Stimulated activated CD8-positive, alpha-beta memory T cell treated with anti-CD3 and anti-CD28 coated beads, Interleukin-4, amount 100 ng/mL, for 48 hours (primary cell): Measurements from ENCODE around the gene FXN.
A peak's percentile ranks its signal among the peaks of the same experiment; 100 is the strongest.
"Not testable (repeated sequence)": the region's sequence is repeated elsewhere in the genome, so short reads cannot be mapped to it uniquely, and the experiment has no call there.

Experiments used
- DNase-seq: peaks from one replicate; pipeline ENCODE4 v3.0.0-alpha.2; 2020

Gene FXN

DNA sequence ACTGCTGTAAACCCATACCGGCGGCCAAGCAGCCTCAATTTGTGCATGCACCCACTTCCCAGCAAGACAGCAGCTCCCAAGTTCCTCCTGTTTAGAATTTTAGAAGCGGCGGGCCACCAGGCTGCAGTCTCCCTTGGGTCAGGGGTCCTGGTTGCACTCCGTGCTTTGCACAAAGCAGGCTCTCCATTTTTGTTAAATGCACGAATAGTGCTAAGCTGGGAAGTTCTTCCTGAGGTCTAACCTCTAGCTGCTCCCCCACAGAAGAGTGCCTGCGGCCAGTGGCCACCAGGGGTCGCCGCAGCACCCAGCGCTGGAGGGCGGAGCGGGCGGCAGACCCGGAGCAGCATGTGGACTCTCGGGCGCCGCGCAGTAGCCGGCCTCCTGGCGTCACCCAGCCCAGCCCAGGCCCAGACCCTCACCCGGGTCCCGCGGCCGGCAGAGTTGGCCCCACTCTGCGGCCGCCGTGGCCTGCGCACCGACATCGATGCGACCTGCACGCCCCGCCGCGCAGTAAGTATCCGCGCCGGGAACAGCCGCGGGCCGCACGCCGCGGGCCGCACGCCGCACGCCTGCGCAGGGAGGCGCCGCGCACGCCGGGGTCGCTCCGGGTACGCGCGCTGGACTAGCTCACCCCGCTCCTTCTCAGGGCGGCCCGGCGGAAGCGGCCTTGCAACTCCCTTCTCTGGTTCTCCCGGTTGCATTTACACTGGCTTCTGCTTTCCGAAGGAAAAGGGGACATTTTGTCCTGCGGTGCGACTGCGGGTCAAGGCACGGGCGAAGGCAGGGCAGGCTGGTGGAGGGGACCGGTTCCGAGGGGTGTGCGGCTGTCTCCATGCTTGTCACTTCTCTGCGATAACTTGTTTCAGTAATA is at the start of gene FXN:
Gene FXN (plus strand): TSS at position 315 of the 871 bp plus-strand sequence. CDS start 31 bp downstream, at position 346.
- peak; percentile 89 for DNase-seq

DNA sequence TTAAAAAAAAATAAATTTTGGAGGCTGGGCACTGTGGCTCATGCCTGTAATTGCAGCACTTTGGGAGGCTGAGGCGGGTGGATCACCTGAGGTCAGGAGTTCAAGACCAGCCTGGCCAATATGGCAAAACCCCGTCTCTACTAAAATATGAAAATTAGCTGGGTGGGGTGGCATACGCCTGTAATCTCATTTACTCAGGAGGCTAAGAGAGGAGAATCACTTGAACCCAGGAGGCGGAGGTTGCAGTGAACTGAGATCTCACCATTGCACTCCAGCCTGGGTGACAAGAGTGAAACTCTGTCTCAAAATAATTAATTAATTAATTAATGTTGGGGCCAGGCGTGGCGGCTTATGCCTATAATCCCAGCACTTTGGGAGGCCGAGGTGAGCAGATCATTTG is 48.6 kb upstream of the FXN start:
- DNase-seq = not testable (repeated sequence)

DNA sequence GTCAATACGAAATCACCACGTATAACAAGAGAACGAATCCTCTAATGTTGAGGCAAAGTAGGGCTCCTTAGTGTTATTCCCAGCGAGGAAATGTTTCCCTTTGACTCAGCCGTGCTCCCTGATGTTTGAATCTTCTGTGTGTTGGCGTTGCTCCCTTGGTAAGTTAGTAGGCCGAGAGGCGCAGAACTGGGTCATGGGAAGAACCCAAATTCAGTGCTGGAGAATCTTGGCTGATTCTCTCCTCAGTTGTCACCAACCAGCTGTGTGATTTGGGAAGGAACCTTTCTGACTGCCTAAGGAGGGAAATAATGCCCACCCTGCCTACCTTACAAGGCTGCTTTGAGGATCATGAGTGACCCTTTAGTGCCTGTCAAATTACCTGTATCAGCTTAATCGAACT is 44.1 kb upstream of the FXN start:
- DNase-seq = no peak

DNA sequence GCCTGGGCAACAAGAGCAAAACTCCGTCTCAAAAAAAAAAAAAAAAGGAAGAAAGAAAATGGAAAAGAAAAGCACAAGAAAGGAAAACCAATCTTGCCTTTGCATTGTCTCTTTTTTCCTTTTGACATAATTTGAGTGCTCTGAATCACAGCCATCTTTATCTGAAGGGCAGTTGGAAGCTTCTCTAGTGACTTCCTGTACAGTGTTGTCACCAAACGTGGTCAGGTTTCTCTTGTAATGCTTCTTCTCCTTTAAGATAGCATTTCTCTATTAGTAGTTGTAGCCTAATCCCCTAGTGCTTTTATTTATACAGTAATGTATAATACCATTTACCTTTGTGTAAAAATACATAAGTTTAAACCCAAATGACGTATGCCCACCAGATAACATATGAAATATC is 39.8 kb upstream of the FXN start:
- no peak for DNase-seq

DNA sequence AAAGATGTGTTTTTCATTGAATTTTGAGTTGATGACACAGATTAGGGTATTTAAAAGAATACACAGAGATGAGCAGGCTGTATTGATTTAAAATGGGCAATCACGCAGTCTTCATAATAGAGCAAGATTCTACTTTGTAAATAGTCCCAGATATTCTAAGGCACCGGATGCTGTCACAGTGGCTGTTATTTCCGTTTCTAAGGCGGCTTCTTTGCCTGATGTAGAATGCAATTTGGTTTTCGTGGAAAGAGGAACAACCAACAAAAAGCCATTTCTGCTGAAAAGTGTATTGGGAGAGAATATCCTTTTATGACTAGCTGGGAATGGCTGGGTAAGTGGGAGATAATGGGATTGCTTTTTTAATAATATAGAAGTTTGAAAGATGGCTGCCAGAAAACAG is 39.1 kb upstream of the FXN start:
- no peak for DNase-seq

DNA sequence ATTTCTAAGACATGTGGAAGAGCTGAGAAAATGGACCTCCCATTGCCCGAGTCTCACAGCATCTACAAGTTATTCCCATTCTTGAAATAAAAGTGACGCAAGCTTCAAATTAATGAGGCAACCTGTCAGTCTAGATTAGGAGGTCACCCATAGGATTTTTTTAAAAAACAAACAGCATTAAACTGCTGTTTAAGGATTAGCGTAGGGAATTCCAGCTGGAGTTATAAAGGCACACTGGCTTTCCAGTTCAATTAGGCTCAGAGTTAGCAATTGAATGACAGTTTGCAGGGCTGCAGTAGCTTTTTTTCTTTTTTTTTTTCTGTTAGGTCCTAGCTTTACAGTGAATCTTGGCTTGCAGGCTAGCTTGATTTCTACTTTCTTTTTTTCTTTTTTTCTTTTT is 37.9 kb upstream of the FXN start:
- DNase-seq = no peak

DNA sequence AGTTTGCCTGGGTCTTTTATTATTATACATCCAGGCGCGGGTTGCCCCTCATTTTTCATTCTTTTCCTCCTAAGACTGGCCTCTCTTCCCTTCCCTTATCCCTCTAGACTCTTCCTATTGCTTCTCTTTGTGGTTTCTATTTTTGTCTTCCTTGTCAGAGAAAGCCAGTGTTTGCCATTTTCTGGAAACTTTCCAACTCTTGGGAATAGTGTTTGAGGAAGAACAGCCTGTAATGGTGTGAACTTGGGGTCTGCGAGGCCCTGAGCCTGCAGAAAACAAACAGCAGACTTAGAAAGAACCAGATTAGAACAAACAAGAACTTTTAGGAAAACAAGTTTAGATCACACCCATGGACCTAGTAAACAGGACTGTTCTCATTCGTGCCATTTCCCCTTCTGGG is 37.2 kb upstream of the FXN start:
- no peak for DNase-seq

GRCh38 chr9:68998812-68999211 is 36.7 kb upstream of the FXN start:
- no peak for DNase-seq

DNA sequence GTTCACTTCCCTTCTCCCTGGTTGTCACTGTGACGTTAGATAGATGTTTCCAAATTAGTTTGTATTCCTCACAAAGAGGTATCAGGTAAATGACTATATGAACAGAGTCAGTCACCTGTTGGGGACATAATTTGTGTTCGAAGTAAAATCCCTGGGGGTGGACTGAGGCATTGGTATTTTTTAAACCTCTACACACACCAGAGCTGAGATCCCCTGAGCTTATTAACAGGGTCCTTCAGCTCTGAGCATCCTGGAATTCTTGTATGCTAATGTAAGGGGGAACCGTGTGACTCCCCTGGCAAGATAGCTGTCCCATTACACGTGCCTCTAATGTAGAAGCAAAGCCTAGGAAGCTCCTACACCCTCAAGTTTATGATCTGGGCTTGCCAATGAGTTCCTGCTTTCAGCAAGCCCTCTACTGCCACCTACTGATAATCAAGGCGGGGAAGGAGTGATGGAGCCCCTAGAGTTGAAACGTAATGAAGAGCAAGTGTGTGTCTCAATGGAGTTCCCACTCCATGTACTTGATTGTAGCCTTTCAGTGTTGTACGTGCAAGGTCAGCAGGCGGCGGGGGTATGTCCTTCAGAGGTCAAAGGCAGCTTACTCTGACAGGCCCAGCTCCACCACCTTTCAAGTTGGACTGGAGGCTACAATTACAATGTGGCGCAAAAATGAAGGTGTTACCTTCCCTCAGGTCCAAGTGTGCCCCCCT is 36.0 kb upstream of the FXN start:
- DNase-seq = peak; percentile 69

GRCh38 chr9:69001921-69002320 is 33.6 kb upstream of the FXN start:
- DNase-seq = no peak

DNA sequence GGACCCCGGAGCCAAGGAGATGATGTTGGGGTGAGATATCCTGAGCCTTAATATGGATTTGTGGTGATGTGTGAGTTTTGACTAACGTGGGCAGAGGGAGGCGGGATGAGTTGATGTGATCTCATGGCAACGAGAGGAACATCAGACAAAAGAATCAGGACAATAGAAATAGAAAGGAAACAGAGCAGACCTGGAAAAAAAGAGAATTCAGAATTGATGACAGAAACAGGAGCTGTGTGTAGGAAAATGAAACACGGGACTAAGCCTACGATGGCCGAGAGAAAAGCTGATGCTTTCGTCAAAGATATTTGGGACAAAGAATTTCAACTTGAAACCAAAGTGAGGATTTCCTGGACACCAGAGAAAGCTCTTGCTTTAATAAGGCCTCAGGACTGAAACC is 32.5 kb upstream of the FXN start:
- DNase-seq = no peak

DNA sequence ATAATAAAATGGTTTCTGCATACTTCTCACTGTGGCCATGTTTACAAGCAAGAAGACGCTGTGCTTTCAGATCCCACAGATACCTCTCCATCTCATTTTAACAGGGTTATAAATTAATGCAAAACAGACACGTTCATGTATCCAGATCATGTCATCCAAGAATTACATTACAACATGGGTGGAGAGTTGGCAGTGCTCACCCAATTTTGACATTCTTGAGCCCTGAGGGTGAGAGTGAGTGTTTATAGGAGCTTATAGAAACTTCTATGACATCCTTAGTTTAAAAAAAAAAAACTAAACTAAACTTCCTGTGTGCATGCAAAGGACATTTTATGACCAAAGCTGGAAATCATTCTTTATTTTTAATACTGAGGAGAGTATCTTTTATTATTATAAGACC is 30.7 kb upstream of the FXN start:
- DNase-seq = no peak

DNA sequence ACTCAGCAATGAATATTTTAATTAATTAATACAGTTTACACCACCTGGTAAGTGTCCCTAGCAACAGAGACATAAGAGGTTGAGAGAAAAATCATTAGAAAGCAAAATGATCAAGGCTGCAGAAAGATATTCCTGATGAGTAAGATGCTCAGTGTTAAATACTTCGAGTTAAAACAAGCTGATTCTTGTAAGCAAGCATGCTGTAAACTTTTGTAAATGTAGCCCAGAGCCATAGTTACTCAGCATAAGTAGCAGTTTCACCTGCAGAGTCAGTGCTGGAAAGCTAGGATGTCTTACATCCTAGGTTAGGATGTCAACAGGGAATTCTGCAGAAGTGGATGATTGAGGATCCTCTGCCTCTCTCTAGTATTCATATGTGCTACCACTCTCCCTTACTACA is 25.8 kb upstream of the FXN start:
- DNase-seq = no peak

- DNase-seq = no peak
Measured at GRCh38 chr9:69012696-69013381, 22.7 kb upstream of the FXN start.

- DNase-seq = no peak
Measured at GRCh38 chr9:69013382-69013727, 22.2 kb upstream of the FXN start.

DNA sequence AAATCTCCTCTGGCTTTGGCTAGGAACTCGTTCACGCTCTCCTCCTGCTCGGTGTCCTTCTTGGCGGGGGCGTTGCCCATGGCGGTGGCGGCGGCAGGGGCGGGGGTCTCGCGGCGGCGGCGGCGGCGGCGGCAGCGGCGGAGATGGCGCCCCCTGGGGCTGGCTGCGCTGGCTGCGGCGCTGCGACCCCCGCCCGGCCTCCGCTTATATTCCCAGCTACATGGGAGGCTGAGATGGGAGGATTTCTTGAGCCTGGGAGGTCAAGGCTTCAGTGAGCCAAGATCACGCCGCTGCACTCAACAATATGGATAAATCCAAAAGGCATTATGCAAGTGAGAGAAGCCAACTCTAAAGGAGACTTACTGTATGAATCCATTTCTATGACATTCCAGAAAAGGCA is 21.5 kb upstream of the FXN start, which contains the start of gene PRKACG:
Gene PRKACG (minus strand): TSS at position 101 of the 400 bp plus-strand sequence. CDS start 21 bp downstream, at position 80.
- no peak for DNase-seq

DNA sequence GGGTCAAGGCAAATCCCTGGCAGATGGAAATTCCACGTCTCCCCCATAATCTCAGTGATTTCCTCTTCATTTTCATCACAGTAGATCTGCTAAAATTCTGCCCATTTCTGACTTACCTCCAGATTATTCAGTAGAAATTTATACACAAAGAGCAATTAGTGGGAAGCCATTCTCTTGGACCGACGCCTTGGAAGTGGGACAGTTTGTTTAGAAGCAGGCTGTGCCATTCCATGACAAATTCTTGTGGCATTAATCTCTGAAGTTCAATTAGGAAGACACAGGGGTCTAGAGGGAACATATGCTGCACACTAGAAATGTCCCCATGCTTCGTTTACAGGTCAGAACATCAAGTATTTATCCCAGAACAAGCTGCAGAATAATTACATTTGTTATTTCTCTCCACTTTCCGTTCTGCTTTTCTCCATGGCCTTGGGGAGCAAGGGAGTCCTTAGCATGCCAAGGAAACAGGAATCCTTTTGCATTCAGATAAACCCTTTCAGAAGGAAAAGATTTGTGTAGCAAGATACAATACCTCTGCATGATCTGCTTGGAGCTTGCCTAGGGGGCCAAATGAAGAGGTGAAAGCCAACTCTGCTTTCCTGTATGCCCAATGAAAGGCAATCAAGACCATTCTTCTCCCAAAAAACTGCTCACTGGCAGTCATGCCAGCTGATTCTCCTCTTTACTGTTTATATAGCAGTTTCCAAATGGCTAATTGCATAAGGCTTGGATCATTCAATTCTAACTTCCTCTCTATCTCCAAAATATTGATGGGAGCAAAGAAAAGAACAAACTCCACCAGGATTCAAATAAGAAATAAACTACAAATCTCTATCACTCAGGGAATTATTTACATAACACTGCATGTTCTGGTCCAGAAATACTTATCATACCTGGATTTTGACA is 19.1 kb upstream of the FXN start:
- DNase-seq = no peak

GRCh38 chr9:69018737-69019136 is 16.8 kb upstream of the FXN start:
- no peak for DNase-seq

DNA sequence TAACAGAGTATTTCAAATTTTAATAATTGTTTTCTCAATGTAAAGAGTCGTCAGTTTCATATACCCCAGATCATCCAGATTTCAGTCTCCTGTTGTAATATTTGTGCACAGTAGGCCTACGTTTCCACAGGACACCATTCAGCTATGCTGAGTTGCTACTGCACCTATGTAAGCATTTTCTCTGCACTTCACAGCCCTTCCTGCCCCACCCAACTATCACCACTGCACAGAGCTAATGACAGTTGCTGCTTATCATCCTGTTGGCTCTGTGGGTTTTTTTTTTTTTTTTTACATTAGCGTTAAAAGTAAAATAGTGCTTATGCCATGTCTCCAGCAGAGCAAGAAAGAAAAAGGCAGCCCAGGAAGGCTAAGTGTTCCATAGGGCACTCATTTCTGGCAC is 15.7 kb upstream of the FXN start:
- no peak for DNase-seq

DNA sequence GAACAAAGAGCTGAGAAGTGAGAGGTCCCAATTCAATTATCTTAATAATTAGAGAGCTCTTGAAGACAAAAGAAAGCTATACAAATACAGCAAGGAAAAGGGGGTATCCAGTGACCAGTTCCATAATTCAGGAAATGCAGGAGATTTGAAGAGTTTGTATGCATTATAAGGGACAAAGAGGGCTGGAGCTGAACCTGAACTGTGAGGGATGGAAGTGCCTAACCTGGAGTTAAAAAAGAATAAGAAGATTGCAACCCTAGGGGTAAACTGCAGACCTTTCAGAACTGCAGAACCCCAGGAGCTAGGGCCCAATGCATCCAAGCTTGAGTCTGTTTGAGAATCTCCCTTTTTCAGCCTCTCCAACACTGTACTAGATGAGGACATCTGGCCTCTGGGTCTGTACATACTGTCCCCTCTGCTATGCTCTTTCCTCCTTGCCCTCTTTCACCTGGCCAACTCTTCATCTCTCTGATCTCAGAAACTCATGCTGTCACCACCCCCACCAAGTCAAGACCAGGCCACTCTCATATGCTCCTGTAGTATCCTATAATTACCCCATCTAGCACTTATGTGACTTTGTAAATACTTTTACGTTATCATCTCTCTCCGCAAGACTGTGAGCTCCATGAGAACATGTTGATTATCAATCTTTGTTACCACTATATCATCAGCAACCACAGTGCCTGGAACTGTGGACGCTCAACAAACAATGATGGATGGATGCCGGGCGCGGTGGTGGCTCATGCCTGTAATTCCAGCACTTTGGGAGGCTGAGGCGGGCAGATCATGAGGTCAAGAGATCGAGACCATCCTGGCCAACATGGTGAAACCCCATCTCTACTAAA is 15.0 kb upstream of the FXN start:
- no peak for DNase-seq

- DNase-seq = no peak
Measured at GRCh38 chr9:69023650-69024049, 11.9 kb upstream of the FXN start.
